Measurements from ENCODE around the gene ABCC4.

The ABCC4 gene

DNA sequence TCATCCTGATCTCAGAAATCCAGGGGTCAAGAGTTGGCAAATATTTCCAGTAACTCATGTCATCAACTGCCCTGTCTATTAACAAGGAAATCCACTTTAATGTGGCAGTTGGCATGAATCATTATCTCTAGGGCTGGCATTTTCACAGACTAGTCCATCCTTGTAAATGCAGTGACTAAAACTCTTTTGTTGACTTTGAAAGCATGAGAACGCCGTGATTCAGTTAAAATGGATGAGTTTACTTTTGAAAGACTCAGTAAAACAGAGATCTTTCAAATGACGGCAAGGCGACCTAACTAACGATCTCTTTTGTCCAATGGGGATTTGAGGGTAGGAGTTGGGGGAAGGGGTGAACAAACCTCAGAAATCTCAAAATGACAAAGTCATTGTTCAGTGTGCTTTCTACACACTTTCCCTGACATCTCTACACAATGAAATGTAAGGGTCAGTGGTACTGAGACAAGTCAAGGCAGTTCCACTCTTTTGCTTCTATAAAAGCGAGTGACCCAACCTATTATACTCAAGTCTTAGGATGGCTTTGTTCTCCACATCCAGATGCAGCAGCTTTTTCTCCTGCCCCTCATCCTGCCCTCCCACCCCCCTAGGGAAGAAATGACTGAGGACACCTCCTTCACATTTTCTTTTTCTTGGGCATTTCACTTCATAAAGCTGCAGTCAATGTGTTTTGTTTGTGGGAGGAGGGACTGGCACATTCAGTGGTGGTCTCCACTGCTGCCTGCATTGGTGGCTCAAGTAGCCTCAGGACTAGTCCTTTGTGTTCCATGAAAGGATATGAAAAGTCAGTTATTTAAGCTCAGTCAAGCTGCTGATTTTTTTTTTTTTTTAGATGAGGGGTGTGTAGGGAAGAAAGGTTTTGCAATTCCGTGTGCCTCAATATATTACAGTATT lies 200.5 kb downstream of the ABCC4 start:
- DNase-seq, result no peak

DNA sequence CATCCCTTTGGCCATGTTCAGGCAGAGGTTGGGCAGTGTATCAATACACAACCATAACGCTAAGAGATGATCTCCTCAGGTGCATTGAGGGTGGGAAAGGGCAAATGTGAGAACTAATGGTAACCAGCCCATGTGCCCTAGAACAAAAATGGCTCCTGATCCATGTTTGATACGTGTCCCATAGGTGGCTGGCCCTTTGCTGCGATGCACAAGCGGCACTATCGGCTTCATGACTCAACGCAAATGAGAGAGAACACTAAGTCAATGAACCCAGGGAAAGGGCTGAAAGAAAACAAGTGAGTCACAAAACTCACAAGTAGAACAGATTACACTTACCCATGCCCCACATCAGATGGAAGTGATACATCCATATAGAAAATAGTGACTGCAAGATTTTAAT lies 201.7 kb downstream of the ABCC4 start:
- DNase-seq, result no peak

DNA sequence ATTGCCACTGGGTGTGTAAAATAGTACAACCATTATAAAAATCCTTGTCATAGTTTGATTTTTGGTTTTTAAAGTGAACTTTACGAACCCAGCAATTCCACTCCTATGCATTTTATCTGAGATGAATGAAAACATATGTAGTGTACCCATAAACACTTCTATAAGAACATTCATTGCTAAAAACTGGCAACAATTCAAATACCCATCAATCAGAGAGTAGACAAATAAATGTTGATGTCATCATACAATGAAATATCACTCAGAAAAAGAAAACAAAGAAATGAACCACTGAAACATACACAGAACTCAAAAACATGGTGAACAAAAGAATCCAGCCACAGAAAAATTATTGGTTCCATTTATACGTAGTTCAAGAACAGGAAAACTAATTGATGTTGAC lies 202.3 kb downstream of the ABCC4 start:
- DNase-seq, result no peak

DNA sequence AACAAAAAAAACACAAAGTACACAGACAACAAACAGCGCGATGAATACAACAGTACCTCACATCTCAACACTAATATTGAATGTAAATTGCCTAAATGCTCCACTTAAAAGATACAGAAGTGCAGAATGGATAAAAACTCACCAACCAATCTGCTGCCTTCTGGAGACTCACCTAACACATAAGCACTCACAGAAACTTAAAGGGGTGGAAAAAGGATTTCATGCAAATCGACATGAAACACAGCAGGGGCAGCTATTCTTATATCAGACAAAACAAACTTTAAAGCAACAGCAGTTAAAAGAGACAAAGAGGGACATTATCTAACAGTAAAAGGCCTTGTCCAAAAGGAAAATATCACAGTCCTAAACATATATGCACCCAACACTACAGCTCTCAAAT lies 209.5 kb downstream of the ABCC4 start:
- DNase-seq, result no peak

DNA sequence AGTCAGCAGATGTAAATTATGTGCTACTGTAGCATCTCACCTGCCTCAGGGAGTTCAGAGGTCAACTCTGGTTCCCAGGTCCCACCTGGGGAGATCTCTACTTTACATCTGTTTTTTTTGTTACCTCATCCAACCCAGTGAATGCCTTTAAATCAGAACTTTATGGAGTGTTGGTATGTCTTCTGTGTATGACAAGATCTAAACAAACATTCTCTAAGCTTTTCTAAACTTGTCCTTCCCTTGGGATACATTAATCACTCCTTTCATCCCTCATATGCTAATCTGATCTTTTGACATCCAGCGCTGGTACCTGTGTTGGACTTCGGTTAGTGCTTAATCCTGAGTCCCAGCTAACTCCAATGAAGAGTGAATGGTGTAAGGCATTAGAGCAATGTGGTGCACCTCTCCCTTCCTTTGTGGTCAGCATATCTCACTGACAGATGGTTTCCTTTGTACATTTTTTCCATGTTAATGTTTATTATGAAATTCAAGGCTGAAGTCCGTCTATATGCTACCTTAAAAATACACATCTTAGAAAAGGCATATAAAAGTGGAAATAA lies 213.4 kb downstream of the ABCC4 start:
- no peak for DNase-seq

DNA sequence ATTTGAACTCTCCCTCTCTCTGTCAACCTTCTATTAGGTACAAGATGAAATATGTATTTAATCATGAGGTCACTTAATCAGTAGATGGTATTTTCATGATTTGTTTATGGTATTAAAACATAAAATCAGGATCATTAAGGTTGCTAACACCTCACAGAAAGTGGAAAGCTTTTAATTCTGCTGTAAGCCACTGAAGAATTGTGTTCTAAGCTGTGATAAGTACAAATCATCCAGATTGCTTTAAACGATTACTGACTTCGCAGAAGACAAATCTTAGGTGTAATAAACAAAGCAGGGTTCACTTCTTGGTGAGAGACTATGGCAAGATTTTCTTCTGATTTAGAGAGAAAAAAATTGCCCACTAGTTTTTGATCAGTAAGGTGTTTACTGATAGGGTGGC lies 214.5 kb downstream of the ABCC4 start:
- no peak for DNase-seq

DNA sequence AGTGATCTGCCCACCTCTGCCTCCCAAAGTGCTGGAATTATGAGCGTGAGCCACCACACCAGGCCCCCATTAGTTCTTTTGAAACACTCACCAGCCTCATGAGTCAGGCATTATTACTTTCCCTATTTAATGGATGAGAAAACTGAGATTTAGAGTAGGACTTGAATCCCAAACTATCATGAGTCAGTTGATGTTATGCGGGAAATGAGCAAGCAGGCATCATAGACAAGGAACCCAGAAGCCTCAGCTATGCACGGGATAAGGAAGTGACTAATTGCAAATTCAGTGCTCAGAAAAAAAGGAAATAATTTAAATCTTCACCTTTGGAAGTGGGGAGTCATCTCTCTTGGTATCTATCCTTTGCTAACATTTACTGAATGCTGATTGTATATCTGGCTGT lies 217.5 kb downstream of the ABCC4 start:
- no peak for DNase-seq

DNA sequence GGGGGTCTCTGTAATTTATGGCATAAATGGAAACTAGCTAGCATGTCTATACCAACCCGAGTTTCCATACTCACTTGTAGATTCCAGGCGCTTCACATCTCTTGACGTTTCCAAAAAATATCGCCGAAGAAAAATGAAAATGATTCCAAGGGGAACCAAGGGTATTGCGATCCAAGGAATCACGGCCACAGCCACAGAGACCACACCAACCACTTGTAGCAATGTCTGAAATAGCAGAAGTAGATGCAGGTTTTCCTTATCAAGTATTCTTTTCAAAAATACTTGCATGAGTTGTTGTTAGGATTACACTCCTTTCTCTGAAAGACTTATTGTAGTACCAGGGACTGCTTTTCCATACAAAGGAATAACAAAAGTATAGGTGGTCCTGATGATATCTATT lies 218.2 kb downstream of the ABCC4 start:
- DNase-seq, result no peak

DNA sequence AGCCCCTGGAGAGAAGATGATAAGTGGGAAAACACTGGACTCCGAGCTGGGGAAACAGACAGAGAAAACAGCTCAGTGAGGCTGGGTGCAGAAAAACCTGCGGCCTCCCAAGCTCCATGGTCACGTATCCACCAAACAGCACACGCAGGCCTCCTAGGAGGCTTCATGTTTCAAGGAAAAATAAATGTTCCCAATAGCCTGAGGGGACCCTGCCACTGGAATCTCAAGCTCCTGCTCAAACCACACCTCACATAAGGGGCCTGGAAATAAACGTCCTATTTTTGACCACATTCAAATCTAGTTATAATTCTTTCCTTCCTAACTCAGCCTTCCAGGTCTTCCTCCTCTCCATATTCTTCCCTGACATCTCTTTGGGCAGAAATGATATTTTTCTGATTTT lies 225.7 kb downstream of the ABCC4 start:
- no peak for DNase-seq

DNA sequence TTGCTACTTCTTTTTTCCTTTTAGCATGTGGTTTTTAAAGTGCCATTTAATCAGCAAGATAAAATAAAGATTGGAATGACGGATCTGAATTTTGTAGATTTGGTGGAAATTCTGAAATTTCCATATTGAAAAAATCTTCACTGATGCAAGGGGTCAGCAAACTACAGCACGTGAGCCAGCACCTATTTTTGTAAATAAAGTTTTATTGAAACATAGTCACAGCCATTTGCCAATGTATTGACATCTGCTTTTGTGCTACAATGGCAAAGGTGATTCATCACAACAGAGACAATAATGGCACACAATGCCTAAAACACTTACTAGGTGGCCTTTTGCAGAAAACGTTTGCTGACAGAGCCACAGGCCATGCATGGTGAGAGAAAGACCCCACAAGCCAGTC lies 226.4 kb downstream of the ABCC4 start:
- DNase-seq, result no peak

DNA sequence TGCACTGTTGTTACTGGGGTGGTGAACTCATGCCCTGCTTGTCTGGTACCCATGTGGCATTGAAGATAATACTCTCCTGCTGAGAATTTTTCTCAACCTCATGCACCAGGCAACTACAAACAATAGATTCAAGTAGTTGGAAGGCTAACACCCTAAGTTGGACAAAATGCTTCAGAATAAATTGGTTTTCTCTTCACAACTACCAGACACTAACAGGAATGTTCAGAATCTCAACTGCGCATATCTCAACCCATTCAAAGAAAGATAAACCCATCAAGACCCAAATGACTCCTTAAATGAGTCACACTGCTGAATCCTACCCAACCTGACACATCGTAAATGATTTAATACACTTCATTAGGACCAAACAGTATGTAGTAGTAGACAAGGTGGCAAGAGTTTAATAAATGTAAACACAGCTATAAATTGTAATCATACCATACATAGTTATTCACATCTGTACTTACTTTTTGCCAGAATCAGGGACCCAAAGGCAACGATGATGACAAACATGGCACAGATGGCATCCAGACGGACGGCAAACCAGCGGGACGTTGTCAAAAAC lies 227.4 kb downstream of the ABCC4 start:
- no peak for DNase-seq

DNA sequence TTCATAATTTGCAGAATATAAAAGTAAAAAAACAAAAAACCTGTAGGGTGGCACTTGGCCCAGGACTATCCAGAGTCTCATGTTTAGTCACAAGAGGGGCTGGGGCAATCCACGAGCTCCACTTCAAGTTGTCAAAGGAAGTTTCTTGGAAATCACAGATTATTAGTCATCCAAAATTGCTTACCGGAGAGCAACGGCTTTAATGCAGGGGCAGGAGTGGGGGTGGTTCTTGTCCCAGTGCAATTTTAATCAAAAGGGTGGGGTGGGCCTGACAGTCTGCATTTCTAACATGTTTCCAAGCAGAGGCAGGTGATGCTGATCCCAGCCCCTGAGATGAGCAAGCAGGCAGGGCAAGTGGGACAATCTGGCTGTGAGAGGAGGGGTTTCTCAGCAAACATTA lies 233.9 kb downstream of the ABCC4 start:
- DNase-seq, result no peak

DNA sequence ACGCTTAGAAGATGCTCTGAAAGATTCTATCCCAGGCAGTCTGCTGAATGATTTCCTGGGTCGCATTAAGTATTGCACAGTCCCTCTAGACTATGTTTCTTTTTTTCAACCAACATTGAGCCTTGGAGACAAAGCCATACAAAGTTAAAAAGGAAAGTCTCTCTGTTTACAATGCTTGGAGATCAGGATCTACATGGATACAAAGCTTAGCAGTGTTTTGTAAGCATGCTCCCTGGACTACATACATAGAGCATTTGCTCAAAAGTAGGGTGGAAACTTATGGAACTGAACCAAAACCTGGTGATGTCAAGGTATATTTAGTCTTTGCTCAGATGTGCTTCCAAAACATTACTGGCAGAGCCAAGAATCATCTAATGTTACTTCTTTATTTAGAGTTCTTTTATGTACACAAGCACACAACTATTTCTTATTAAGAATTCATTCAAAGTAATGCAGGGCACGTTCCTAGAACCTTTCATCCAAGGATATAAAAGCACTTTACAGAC lies 241.2 kb downstream of the ABCC4 start:
- no peak for DNase-seq

DNA sequence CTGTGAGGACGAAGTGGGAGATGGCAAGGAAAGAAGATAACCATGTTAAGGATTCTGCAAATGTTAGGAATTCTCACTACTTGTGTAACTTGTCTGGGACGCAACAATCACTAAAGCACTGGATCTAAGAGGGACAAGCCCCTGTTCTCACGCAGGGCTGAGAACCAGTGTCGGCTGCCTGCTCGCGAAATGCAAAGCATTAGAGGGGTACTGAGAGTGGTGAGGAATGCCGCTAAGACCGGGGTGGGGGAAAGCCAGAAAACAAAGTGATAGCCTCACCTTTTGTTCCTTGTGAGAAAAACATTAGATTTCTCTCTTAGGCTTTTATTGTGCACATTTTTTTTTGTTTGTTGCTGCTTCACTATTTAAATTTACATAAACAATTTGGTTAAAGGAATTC lies 241.9 kb downstream of the ABCC4 start:
- no peak for DNase-seq

DNA sequence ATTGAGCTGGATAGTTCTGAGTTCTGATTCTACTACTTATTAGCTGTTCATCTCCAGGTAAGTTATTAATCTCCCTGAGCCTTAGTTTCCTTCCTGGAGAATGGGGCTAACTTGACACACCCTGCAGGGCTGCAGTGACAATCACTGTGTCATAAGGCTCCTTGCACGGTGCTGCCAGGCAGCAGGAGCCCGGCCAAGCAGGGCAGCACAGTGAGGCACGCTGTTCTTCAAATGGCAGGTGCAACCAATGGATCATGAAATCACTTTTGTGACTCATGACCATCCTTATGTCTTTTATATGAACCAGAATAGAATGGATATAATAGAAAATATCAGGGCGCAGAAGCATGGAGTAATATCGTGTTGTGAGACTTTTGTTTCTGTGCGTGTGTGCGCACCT lies 242.6 kb downstream of the ABCC4 start:
- DNase-seq, result no peak

DNA sequence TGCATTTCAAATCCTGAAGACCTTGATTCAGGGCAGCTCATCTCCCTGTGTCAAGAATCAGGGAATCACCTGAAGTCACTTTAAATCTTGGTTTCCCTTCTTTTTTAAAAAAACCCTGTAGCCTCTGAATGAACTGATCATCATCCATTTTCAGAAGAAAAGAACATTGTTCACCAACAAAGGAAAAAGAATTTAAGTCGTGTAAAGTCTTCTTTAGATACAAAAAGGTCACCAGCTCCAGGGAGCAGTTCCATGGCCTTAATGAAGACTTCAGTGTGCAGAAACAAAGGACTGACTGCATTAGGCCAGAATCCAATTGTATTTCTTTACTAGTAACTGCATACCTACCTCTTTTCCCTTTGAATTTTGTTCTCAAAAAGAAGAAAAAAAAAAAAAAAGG lies 245.0 kb downstream of the ABCC4 start:
- DNase-seq, result no peak

DNA sequence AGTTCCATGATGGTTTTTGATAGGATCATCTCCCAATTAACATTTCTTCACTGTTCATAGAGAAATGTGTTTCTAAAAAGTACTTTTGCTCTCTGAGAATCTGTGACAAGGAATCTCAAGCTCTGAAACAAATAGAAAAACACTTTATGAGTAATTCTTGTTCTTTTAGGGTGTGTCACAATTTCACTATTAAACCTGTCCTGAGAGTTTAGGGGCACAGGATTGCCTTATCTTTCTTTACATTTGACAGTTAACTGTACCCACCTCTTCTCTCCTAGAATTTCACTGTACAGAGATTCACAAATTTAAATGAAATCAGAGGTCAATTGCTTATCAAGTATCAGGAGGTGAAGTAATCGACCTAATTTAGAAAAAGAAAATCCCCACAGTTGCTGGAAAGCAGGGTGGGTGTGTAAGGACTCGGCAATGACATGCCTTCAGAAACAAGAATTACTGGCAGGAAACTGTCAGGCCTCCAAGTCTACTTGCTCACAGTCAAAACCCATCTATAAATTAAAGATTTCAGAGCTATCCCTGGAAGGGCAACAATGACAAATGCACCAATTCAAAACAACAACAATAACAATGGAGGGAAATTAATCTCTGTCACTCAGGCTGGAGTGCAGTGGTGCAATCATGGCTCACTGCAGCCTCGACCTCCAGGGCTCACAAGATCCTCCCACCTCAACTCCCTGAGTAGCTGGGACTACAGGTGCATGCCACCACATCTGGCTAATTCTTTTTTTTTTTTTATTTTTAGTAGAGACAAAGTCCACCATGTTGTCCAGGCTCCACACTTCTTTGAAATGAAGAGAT lies 250.2 kb downstream of the ABCC4 start:
- no peak for DNase-seq

DNA sequence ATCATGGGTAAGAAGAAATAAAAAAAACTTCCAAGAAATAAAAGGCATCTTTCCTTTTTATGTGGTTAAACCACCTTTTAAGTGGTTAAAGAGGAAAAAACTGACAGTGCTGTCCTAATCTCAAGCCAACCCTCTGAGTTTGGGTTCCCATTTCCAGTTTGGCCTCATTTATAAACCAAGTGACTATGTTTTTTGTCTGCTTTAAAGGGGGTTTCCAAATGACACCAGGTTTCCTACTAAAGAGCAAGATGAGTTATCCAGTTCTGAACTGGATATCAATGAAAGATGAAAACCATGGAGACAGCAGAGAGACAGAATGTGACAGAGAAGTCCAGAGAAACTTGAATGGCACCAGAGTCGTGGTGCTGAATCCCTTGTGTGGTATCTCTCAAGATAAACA lies 251.5 kb downstream of the ABCC4 start:
- no peak for DNase-seq

DNA sequence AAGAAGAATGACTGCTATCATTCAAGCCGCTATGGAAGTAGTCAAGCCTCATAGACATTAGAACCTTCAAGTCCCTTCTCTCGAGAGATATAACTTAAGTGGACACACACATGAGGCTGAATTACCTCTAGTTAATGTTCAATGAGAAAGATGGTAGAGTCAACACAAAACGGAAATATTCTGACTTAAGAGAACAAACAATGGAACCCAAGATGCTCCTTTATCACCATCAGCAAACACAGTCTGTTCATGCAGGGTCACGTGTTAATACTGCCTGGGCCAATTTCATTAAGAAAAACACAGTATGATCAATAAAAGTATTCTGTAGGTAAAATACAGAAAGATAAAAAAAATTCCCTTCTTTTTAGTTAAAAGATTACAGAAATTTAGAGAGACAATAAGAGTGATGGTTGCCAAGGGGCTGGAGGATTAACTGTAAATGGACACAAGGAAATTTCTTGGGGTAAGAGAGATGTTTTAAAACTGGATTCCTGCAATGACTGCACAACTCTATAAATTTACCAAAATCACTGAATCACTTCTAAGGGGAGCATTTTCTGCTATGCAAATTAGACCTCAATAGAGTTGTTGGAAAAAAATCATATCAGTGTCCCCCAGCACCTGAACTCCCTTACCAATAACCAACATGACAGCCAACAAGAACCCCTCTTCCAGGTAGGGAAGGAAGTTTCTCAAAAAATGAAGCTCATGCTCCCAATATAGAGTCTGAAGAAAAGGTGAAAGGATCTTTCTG lies 256.6 kb downstream of the ABCC4 start:
- no peak for DNase-seq

DNA sequence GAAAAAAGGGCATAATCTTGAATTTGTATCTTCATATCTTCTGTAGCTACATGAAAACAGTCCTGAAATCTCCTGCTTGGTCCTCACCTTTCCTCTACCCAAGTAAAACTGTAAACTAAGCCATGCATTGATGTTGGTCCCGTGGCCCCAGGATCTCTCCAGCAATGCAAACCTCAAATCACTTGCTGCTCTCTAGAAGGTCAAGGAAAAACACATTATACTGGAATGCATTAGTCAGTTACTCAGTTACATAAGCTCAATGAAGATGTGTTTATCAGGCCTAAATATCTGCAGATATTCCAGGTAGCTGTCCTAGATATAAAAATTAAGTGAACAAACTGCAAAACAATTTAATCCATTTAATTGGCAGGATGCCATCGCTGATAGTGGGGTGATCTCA lies 261.8 kb downstream of the ABCC4 start:
- DNase-seq, result no peak

DNA sequence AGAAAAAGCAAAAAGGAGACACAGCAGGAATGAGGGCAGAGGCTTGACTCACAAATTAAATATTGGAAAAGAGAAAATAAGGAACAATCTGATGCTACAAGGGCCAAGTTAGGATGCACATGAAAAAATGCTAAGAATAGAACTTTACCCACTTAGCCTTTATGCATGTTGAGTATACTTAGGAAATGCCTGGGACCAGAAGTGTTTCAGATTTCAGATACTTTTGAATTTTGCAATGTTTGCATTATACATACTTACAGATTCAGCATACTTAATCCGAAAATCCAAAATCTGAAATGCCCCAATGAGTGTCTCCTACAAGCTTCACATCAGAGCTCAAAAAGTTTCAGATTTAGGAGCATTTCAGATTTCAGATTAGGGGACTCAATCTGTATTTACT lies 262.3 kb downstream of the ABCC4 start:
- DNase-seq, result no peak

DNA sequence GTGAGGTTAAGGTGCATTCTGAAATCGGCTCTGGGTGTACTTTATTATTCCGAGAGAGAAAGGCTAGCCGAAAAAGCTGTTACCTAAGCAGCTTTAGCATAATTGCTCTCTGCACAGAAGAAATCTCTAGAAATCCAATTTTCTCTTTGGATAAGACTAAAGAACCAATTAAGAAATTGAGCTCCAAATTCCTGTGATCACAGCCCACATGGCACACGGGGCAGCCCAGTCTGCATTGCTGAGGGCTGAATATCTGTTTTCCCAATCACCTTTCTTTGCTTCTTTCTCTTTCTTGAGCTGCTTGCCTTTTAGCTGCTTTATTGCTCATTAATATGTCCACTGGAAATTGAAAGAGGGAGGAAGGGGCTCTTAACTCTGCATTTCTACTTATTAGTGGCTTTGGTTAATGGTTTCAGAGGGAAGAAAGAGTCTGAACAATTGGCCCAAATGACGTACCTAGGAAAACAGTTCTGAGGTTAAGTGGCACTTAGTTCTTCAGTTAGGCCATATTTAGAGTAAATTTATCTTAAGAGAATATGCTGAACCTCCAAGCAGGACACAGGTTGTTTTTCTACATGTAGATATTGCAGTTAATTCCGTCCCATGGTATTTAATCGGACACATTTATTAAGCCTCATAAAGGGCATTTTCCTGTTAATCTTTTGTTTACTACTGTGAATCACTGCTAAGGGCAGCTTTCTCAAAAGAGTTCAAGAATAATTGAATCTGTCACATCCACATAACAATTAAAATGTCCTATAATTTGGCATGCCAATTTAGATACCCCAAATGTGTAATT lies 265.7 kb downstream of the ABCC4 start:
- DNase-seq, result no peak
